HG03066 (cell line): Measurements from ENCODE around the gene PHPT1.
"Not testable (repeated sequence)": the region's sequence is repeated elsewhere in the genome, so short reads cannot be mapped to it uniquely, and the experiment has no call there.

Experiments
- ATAC-seq: cut with Tn5 transposase; IDR thresholded peaks from one replicate; pipeline ENCODE4 v1.9.1; 2021; ENCODE audit warnings: low read depth; ENCODE audit not compliant: unreplicated experiment

Gene PHPT1

GRCh38 chr9:136821826-136822544 lies 27.2 kb upstream of the PHPT1 start:
- ATAC-seq, result no peak

GRCh38 chr9:136823136-136824046 lies 25.8 kb upstream of the PHPT1 start:
- ATAC-seq, result no peak

- ATAC-seq, result no peak
Observed at GRCh38 chr9:136824496-136825225, 24.5 kb upstream of the PHPT1 start.

- ATAC-seq, result no peak
Observed at GRCh38 chr9:136825295-136826187, 23.7 kb upstream of the PHPT1 start.

- no peak for ATAC-seq
Observed at GRCh38 chr9:136826188-136826541, 23.0 kb upstream of the PHPT1 start.

- ATAC-seq, result no peak
Observed at GRCh38 chr9:136826703-136827582, 22.3 kb upstream of the PHPT1 start.

GRCh38 chr9:136827794-136828473 lies 21.3 kb upstream of the PHPT1 start:
- ATAC-seq, result no peak

- ATAC-seq, result no peak
Observed at GRCh38 chr9:136828474-136829140, 20.6 kb upstream of the PHPT1 start.

GRCh38 chr9:136829412-136829811 lies 19.8 kb upstream of the PHPT1 start:
- no peak for ATAC-seq

- no peak for ATAC-seq
Observed at GRCh38 chr9:136829981-136830885, 19.0 kb upstream of the PHPT1 start.

GRCh38 chr9:136831002-136831719 lies 18.0 kb upstream of the PHPT1 start:
- no peak for ATAC-seq

GRCh38 chr9:136831720-136832104 lies 17.5 kb upstream of the PHPT1 start:
- ATAC-seq, result no peak

- ATAC-seq, result no peak
Observed at GRCh38 chr9:136832581-136832980, 16.6 kb upstream of the PHPT1 start.

- ATAC-seq, result not testable (repeated sequence)
Observed at GRCh38 chr9:136833381-136834048, 15.7 kb upstream of the PHPT1 start.

GRCh38 chr9:136835162-136835931 lies 13.9 kb upstream of the PHPT1 start:
- ATAC-seq, result no peak
